Activated CD8-positive, alpha-beta T cell treated with anti-CD3 and anti-CD28 coated beads for 36 hours (primary cell): ENCODE measurements around the gene LEO1. TPM values are rescaled to one million over a fixed set of nuclear protein-coding genes. Genes with fewer than 3 reads are reported as not detected.
A peak's percentile ranks its signal among the peaks of the same experiment; 100 is the strongest.

Source experiments
- ATAC-seq: fragments of 200-7000 bp; cut with Tn5 transposase; one replicate; pipeline ENCODE4 v1.10.0; 2021; ENCODE audit warnings: mild to moderate bottlenecking, moderate library complexity
- CTCF ChIA-PET: fragments of 350-600 bp; sonication (Branson Sonifier 250); formaldehyde crosslinking; loops from one replicate; lab custom pipeline; 2021; ENCODE audit warnings: antibody characterized with exemption; lab: Charles Lee
- POLR2A ChIA-PET: fragments of 350-600 bp; sonication (Branson Sonifier 250); formaldehyde crosslinking; loops from one replicate; lab custom pipeline; 2021; ENCODE audit warnings: antibody characterized with exemption; lab: Charles Lee
- DNase-seq: peaks from one replicate; pipeline ENCODE4 v3.0.0-alpha.2; 2020
- H3K27ac Mint-ChIP-seq: one replicate; pipeline ENCODE4 v1.8.0; 2021; ENCODE audit warnings: mild to moderate bottlenecking, mixed read lengths
- H3K27me3 Mint-ChIP-seq: one replicate; pipeline ENCODE4 v1.8.0; 2021; ENCODE audit warnings: mixed read lengths
- H3K36me3 Mint-ChIP-seq: one replicate; pipeline ENCODE4 v1.8.0; 2021; ENCODE audit warnings: low read depth, mixed read lengths
- H3K4me1 Mint-ChIP-seq: one replicate; pipeline ENCODE4 v1.8.0; 2021; ENCODE audit warnings: low read depth, mixed read lengths
- H3K4me3 Mint-ChIP-seq: one replicate; pipeline ENCODE4 v1.8.0; 2021; ENCODE audit warnings: mild to moderate bottlenecking, moderate library complexity, mixed read lengths
- H3K9me3 Mint-ChIP-seq: one replicate; pipeline ENCODE4 v1.8.0; 2021; ENCODE audit warnings: mixed read lengths
- intact Hi-C: fragments of 100-400 bp; cut with micrococcal nuclease; formaldehyde crosslinking; loops from one replicate; pipeline ENCODE4 v1.10.0; 2022
- total RNA-seq, 2 experiments: library from RNA; stranded (reverse); gene quantifications; one replicate each; pipeline ENCODE4 v1.2.3, GENCODE V29; 2021
- TF ChIP-seq, protein P1 (sequence below): fragments of 200-600 bp; IDR thresholded peaks from one replicate; pipeline ENCODE4 v1.8.0; 2022; ENCODE audit warnings: antibody characterized with exemption, mild to moderate bottlenecking

The LEO1 gene
- total RNA-seq, 2 experiments from 2014 or later = 28.9 to 31.1 TPM

- H3K4me3 Mint-ChIP-seq = peak within 1 kb of the TSS; percentile 90
- H3K27ac Mint-ChIP-seq = peak within 1 kb of the TSS; percentile 97
- POLR2A ChIA-PET = interaction anchor here (0.7 to 4.0 kb wide), 2 partner anchors 14 to 22 kb away, joined by 3 to 30 read pairs; no protein-coding TSS in a partner anchor
- intact Hi-C loops = no loop called here
- ATAC-seq (peak; percentile 82), DNase-seq (peak; percentile 95)
- CTCF ChIA-PET = no interaction called here
- H3K36me3 Mint-ChIP-seq = peaks cover 9% of the 10 kb centered on the region
- peaks cover 34% of the 10 kb centered on the region for H3K4me1 Mint-ChIP-seq
- H3K9me3 Mint-ChIP-seq = no peaks in the 10 kb centered on the region
- H3K27me3 Mint-ChIP-seq = no peaks in the 10 kb centered on the region
- TF ChIP-seq, protein P1, sequence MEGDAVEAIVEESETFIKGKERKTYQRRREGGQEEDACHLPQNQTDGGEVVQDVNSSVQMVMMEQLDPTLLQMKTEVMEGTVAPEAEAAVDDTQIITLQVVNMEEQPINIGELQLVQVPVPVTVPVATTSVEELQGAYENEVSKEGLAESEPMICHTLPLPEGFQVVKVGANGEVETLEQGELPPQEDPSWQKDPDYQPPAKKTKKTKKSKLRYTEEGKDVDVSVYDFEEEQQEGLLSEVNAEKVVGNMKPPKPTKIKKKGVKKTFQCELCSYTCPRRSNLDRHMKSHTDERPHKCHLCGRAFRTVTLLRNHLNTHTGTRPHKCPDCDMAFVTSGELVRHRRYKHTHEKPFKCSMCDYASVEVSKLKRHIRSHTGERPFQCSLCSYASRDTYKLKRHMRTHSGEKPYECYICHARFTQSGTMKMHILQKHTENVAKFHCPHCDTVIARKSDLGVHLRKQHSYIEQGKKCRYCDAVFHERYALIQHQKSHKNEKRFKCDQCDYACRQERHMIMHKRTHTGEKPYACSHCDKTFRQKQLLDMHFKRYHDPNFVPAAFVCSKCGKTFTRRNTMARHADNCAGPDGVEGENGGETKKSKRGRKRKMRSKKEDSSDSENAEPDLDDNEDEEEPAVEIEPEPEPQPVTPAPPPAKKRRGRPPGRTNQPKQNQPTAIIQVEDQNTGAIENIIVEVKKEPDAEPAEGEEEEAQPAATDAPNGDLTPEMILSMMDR = no peak
Observed at GRCh38 chr15:52018693-52019393, 47.3 kb upstream of the LEO1 start, which contains the start of gene MAPK6. Gene MAPK6 (plus strand): TSS chr15:52019219. CDS start chr15:52046461, 27,242 bp downstream.

GRCh38 chr15:52018244-52018643 is 46.7 kb upstream of the LEO1 start:
- DNase-seq = no peak
- H3K4me1 Mint-ChIP-seq = peaks cover 35% of the 10 kb centered on the region
- intact Hi-C loops = no loop called here
- no peak for ATAC-seq
- H3K36me3 Mint-ChIP-seq = peaks cover 8% of the 10 kb centered on the region
- no peaks in the 10 kb centered on the region for H3K27me3 Mint-ChIP-seq
- TF ChIP-seq, protein P1 = no peak
- H3K27ac Mint-ChIP-seq = peak overlapping the region; percentile 97
- H3K4me3 Mint-ChIP-seq = peak overlapping the region; percentile 90
- CTCF ChIA-PET = no interaction called here
- no peaks in the 10 kb centered on the region for H3K9me3 Mint-ChIP-seq
- POLR2A ChIA-PET = interaction anchor here (0.7 to 4.0 kb wide), 3 partner anchors 13 to 26 kb away, joined by 3 to 30 read pairs (median 5); no protein-coding TSS in a partner anchor

GRCh38 chr15:52016316-52016715 is 44.7 kb upstream of the LEO1 start:
- ChIA-PET CTCF (no interaction called here), POLR2A (no interaction called here)
- peaks cover 6% of the 10 kb centered on the region for H3K36me3 Mint-ChIP-seq
- TF ChIP-seq, protein P1 = no peak
- no peak overlapping the region for H3K4me3 Mint-ChIP-seq
- DNase-seq (no peak), ATAC-seq (no peak)
- H3K27me3 Mint-ChIP-seq = no peaks in the 10 kb centered on the region
- intact Hi-C loops = no loop called here
- peaks cover 39% of the 10 kb centered on the region for H3K4me1 Mint-ChIP-seq
- H3K27ac Mint-ChIP-seq = no peak overlapping the region
- H3K9me3 Mint-ChIP-seq = no peaks in the 10 kb centered on the region

GRCh38 chr15:52014616-52015015 is 43.0 kb upstream of the LEO1 start:
- ChIA-PET POLR2A (no interaction called here), CTCF (no interaction called here)
- DNase-seq (no peak), ATAC-seq (no peak)
- intact Hi-C loops = no loop called here
- TF ChIP-seq, protein P1 = no peak
- H3K9me3 Mint-ChIP-seq = no peaks in the 10 kb centered on the region
- no peak overlapping the region for H3K27ac Mint-ChIP-seq
- H3K27me3 Mint-ChIP-seq = no peaks in the 10 kb centered on the region
- peaks cover 40% of the 10 kb centered on the region for H3K4me1 Mint-ChIP-seq
- H3K4me3 Mint-ChIP-seq = no peak overlapping the region
- H3K36me3 Mint-ChIP-seq = peaks cover 1% of the 10 kb centered on the region

DNA sequence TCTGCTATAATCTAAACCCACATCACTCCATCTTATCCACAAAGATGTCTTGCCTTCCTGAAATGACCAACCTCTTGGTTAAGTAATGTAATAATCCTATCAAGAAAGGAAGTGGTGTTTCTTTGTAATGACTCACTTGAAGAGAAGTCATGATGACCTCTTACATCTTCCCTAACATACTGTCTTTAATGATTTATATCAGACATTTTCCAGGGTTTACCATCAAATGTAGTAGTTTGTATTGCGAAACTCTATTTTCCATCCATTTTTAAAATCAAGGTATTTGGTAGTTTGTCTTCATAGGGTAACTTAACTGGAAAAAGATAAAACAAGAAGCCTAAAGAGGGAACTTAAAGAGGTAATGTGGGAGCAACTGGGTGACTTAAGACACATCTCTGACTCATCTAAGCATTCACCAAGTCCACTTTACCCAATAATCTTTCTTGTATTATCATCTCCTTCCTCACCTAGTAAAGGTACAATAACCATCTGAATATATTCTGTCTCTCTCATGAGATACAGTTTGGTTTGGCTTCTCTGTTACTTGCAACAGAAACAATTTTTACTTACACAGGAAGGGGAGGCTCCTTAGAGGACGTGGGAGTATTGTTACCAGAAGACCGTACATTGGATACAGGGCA is 41.7 kb upstream of the LEO1 start:
- TF ChIP-seq, protein P1 = no peak
- no peak for DNase-seq
- Mint-ChIP-seq H3K9me3 (no peaks in the 10 kb centered on the region), H3K4me3 (no peak overlapping the region), H3K27me3 (no peaks in the 10 kb centered on the region), H3K27ac (peak overlapping the region; percentile 86), H3K36me3 (no peaks in the 10 kb centered on the region), H3K4me1 (peaks cover 45% of the 10 kb centered on the region)
- ATAC-seq = peak; percentile 78
- CTCF ChIA-PET = no interaction called here
- POLR2A ChIA-PET = no interaction called here
- intact Hi-C loops = no loop called here
